AG09319 (cell line): ENCODE results near the gene ADAP1.

Source experiments
- DNase-seq: peaks from one replicate; pipeline ENCODE4 v3.0.0-alpha.2; 2010; ENCODE audit warnings: low read depth; ENCODE audit errors: extremely low read depth
- TF ChIP-seq, protein P1 (sequence below): IDR thresholded peaks from 2 replicates; pipeline ENCODE4 v1.5.1; 2011; ENCODE audit warnings: low read depth, mild to moderate bottlenecking, inconsistent platforms, low read length, moderate library complexity

ADAP1 gene

GRCh38 chr7:904847-905246, 49.6 kb downstream of the ADAP1 start:
- no peak for DNase-seq
- TF ChIP-seq, protein P1, sequence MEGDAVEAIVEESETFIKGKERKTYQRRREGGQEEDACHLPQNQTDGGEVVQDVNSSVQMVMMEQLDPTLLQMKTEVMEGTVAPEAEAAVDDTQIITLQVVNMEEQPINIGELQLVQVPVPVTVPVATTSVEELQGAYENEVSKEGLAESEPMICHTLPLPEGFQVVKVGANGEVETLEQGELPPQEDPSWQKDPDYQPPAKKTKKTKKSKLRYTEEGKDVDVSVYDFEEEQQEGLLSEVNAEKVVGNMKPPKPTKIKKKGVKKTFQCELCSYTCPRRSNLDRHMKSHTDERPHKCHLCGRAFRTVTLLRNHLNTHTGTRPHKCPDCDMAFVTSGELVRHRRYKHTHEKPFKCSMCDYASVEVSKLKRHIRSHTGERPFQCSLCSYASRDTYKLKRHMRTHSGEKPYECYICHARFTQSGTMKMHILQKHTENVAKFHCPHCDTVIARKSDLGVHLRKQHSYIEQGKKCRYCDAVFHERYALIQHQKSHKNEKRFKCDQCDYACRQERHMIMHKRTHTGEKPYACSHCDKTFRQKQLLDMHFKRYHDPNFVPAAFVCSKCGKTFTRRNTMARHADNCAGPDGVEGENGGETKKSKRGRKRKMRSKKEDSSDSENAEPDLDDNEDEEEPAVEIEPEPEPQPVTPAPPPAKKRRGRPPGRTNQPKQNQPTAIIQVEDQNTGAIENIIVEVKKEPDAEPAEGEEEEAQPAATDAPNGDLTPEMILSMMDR, result no peak

GRCh38 chr7:903921-904755, 50.3 kb downstream of the ADAP1 start:
- TF ChIP-seq, protein P1, result no peak
- DNase-seq, result no peak

DNA sequence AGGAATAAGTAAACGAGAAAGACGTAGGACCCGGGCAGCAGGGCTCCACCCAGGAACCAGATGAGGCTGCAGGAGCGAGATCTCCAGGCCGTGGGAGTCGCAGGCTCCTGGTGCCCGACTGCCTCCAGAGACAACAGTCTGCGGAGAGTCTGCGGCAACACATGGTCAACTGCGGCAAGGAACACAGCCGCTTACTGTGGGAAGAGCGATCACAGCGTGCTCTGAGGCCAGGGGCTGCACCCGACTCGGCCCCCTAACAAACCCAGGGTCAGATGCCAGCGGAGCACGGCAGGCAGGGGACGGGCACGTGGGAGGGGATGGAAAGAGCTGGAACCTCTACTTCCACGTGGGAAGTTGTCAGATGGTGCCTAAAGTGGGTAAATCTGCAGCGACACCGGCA, 51.5 kb downstream of the ADAP1 start:
- TF ChIP-seq, protein P1, result no peak

GRCh38 chr7:901388-902154, 52.9 kb downstream of the ADAP1 start:
- TF ChIP-seq, protein P1, result no peak
- DNase-seq, result peak; percentile 57

More for the DNA sequence above, 51.5 kb downstream of the ADAP1 start:
- no peak for DNase-seq

DNA sequence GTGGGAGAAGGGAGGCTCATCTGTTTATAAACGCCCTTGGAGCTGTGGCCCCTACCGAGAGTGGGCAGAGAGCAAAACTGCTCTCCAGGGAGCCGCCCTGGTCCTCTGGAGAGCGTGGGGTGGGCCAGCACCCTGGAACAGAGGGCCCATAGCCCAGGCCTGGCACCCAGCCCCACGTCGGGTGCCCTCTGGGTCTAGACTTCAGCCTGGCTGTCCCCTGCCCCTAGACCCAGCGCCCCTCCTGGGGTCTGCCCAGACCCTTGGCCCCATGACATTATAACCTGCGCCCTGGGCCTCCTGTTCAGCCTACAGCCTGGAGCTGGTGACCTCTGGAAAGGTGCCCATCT, 53.5 kb downstream of the ADAP1 start:
- TF ChIP-seq, protein P1, result no peak
- DNase-seq, result no peak

DNA sequence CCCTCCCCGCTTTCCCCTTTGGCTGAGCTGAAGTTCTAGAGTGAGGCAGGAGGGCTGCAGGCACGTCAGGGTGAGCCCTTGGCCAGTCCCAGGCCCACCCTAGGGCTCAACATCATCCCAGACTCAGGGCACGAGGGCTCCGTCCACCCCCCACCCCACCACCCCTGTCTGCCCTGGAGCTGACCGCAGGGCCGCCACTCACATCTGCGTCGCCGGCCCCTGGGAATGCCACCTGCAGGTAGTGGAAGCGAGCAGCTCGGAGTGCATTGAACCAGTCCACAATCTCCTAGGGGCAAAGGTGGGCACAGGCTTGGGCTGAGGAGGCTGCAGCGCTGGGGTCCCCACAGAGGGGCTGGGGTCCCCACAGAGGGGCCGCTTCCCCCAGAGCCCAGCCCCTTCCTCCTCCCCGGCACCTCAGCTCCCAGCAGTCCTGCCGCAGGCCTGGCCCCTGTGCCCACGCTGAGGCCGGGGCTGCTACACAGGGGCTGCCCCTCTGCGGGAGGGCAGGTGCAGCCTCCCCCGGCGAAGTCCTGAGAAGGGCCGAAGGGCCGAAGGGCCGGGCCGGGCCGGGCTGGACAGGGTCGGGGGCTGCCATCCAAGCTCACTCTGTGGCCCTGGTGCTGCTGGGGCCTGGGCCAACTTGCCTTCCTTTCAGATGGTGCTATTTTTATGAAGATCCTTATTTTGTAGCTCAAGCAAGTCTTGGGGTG, 54.0 kb downstream of the ADAP1 start:
- TF ChIP-seq, protein P1, result no peak
- no peak for DNase-seq
